Activated CD4-positive, alpha-beta T cell treated with anti-CD3 and anti-CD28 coated beads, Interleukin-2, amount 50 U/mL, for 4 hours (primary cell): ENCODE results near the gene CYP27B1.
"Not testable (repeated sequence)": the region's sequence is repeated elsewhere in the genome, so short reads cannot be mapped to it uniquely, and the experiment has no call there.

Experiments used
- DNase-seq, 2 experiments: peaks; one replicate each; pipeline ENCODE4 v3.0.0-alpha.2; 2020

CYP27B1 gene

DNA sequence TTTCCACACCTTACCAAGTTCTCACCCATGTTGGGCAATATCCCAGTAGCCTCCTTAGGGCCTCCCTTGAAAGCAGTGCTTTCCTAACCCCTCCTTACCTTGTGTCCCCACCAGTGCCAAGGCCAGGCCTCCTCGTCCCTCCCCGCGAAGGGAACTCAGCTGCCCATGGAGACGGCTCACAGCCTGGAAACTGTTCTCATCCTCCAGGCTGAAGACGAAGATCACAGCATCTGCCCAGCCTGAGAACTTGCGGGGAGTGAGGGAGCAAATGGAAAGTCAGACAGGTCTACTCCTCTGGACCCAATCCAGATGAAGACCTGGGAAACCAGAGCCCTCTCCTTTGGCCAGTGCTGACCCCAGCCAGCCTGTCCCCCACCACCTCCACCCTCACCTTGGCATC, 33.0 kb downstream of the CYP27B1 start:
- no peak for DNase-seq

DNA sequence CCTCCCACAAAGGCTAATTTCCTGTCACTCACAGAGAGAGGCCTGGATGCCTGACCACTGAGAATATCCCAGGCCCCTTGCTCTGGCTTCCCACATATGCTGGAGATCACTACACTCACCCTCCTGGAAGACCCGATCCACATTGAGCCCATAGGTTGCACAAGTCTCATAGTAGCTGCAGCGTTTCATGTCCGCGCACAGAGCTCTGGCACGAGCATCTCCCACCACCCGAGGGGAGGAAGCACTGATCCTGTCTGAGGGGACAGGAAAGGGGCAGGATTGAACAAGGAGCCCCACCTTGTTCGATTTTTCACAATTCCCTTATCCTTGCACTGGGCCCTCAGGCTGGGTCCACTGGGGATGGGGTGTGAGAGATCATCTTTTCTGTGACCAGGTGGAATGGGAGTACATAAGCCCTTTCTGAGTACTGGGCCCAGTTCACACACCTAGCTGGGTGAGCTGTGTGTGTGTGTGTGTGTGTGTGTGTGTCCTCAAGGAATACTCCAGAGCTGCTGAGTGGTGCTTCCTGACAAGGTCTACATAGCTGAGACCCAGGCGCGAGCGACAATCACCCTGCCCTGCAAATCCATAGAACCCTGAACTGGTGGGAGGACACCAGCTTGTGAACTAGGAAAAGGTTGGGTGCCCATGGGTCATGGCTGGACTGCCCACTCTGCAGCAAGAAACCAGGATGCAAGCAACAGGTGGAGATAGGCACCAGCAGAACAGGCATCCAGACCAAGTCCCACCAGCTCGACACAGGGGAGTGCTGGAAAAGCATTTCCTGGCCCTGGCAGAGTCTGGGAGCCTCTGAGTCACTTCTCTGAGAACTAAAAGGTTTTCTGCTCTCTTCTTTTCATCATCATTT, 33.9 kb downstream of the CYP27B1 start:
- DNase-seq = no peak

- no peak for DNase-seq
Observed at GRCh38 chr12:57732270-57732669, 34.6 kb downstream of the CYP27B1 start.

GRCh38 chr12:57731411-57732080, 35.3 kb downstream of the CYP27B1 start:
- DNase-seq = no peak

GRCh38 chr12:57730336-57731067, 36.4 kb downstream of the CYP27B1 start:
- no peak for DNase-seq

DNA sequence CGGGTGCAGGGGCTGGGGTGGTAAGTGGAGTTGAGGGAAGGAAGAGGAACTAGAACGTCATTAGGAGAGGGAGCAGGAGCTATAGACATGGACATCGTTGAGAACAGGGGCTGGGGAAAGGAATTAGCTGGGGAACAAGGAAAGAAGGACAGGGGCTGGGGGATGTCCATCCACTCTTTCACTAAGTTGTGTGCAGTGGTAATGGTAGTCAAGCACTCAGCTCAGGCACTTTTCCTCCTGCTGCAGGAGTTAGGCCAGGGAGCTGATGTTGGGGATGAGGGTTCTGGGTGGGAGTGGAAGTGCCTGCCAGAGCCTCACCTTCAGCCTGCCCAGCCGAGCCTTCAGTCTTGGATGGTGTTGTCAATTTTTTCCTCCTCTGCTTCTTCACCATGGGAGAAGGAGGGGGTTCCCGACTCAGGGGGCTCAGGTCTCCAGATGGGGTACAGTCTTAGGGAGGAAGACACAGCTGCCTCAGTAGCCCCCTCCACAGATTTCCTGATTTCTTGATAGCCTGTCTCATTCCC, 37.5 kb downstream of the CYP27B1 start:
- no peak for DNase-seq

DNA sequence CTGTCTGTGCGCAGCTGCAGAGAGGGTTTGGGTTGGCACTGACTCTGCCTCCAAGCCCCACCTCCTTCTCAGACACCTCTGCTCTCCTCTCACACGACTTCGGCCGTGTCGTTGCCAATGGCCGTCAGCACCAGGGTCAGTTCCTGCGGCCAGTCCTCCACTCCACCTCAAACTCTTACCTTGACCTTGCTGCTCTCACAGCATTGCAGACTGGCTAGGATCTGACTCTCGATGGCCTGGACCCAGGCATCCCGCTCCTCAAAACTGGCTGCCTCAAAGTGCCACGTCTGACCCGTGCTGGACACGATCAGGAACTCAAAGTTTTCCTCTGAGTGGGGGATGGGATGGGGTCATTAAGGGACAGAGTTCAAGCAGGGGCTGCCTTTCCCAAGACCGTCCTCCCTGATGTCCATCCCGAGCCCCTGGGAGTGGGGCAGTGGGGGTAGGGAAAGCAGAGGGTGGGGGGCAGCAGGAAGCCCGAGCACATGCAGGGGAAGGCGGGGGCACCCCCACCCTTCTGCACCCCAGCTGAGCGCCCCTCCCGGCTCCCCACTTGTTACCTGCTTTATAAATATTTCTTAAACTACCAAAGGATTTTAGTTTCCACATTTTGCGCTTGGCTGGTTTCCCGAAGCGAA, 39.0 kb downstream of the CYP27B1 start:
- DNase-seq = no peak

GRCh38 chr12:57726884-57727757, 39.8 kb downstream of the CYP27B1 start:
- no peak for DNase-seq

GRCh38 chr12:57726151-57726883, 40.6 kb downstream of the CYP27B1 start:
- DNase-seq = no peak

GRCh38 chr12:57725851-57726150, 41.1 kb downstream of the CYP27B1 start:
- DNase-seq = no peak

- DNase-seq = no peak
Observed at GRCh38 chr12:57724936-57725740, 41.7 kb downstream of the CYP27B1 start.

DNA sequence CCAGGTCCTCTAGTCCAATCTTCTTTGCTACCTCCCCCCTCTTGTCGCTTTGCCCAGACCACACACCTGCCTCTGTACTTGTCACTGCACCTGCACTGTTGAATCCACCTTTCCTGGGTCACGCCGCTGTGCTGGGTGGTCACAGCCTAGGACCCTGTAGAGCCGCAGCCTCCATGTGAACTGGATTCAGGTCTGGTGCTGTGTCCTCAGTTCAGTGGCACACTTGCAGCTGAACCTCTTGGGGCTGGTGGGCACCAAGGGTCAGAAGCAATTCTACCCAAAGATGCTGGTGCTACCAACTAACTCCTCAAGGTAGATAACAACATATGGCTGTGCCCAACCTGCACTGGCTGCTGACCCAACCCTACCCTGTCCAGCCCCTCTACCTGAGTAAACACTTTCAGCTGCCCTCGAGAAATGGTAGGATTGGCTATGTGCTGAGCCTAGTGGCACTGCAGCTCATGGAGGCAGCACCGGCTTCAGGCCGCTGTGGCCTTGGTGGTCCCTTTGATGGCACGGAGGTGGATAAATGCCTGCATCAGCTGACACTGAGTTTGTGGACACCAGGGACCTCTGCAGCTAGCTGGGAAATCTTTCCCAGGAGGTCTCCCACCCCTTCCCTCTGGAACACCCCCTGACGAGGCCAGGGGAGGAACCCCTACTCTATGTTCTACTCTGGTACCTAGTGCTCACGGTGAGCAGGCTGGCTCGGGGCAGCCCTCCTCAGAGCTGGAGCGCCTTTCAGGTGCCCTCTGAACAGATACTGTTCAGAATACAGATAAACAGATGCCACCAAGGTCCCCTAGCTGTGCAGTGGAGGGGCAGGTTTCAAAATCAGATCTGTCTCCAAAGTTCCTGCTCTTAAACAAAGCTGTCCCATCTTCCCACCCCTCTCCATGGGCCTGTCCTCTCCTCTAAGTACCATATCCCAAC, 42.6 kb downstream of the CYP27B1 start:
- DNase-seq = no peak

DNA sequence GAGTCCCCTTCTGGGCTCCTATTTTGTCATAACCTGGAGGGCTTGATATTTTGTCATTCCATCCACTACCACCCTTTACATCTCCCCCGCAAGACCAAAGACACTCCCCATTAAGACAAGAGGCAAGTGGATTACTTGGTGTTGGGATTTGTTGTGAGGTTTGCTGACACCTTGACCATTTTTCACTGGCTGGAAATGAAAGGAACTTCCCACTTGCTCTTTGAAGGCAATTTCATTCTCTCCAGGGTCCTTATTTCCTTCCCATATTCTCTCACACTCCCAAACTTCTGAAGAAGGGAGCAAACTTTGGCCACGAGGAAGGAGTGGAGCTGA, 43.3 kb downstream of the CYP27B1 start:
- no peak for DNase-seq

DNA sequence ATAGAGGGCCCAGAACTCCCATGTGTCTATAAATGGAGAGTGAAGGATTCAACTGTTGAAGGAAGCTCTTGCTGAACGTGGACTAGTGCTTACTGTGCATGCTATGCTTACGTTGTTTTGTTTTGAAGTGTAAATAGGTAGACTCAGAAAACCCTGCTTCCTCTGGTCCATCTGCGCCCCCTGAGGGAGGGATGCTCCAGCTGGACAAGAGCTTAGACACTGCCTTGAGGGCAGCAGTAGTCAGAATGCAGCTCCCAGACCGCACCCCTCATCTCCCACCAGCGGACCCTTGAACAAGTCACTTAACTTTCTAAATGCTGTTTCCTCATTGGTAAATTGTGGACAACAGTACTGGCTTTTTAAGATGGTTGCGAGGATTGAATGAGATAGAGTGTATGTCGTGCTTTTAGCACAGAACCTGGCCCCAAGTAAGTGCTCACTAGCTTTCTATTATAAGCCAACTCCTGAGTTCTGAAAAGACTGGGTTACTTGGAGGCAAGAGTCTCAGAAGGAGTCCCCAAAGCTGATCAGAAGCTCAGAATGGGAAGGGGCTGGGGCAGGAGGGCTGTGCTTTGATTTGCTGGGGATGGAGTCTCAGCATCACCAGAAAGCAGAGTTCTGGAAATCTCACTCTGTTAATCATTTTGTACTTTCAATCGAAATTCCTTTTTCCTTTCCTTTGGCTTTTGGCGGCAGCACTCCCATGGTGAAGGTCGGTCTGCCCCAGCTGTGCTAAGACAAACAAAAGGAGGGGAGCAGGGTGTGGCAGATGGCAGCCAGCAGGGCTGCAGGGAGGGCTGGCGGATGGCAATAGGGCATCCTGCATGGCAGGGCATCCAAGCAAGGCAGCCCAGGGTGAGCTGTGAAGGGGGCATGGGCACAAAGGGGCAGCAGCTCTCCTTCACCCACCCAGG, 43.9 kb downstream of the CYP27B1 start:
- DNase-seq = no peak

DNA sequence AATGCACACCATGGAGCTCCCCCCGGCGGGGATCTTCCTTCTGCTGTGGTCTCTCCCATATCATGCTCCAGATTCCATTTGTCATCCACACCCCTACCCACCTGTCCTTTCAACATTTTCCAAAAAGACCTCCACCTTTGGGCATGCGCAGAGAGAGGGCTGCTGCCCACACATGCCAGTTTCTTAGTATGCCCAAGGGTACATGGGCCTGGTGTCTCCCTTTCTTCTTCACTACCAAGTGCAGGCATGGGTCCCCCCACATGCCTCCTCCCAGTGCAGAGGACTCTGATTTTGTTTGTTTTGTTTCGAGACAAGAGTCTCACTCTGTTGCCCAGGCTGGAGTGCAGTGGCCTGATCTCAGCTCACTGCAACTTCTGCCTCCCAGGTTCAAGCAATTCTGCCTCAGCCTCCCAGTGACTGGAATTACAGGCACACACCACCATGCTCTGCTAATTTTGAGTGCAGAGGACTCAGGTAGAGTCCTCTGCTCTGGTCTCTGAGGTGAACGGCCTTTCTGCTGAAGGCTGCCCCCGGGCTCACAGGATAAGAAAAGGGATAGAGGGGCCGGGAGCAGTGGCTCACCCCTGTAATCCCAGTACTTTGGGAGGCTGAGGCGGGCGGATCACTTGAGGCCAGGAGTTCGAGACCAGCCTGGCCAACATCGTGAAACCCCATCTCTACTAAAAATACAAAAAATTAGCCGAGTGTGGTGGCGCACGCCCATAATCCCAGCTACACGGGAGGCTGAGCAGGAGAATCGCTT, 44.9 kb downstream of the CYP27B1 start:
- DNase-seq = not testable (repeated sequence)

- no peak for DNase-seq
Observed at GRCh38 chr12:57720606-57721595, 46.0 kb downstream of the CYP27B1 start.
